ENCODE results near the gene DPP9. TPM values are rescaled to one million over a fixed set of nuclear protein-coding genes. Genes with fewer than 3 reads are reported as not detected.
"Not testable (repeated sequence)": the region's sequence is repeated elsewhere in the genome, so short reads cannot be mapped to it uniquely, and the experiment has no call there.

Gene DPP9
- 10 to 100 TPM; 89.0 to 92.1 TPM for total RNA-seq

- ChIA-PET CTCF (interaction anchor here (2.8 kb wide), 1 partner anchor 67 kb away, joined by 32 read pairs; the partner anchor contains the start of gene FEM1A), POLR2A (interaction anchor here (0.6 to 1.0 kb wide), 2 partner anchors 67 to 73 kb away, joined by 9 to 10 read pairs; partner anchors contain the start of gene FEM1A)
Observed at GRCh38 chr19:4723595-4724514, at the start of gene DPP9. TSS of gene DPP9 (minus strand) at chr19:4723842. CDS start at chr19:4719906, 3,936 bp downstream.

GRCh38 chr19:4773047-4773640, 49.5 kb upstream of the DPP9 start:
- CTCF ChIA-PET = no interaction called here
- POLR2A ChIA-PET = no interaction called here

GRCh38 chr19:4772566-4772965, 48.9 kb upstream of the DPP9 start:
- ChIA-PET POLR2A (no interaction called here), CTCF (no interaction called here)

GRCh38 chr19:4768934-4769777, 45.5 kb upstream of the DPP9 start:
- POLR2A ChIA-PET = interaction anchor here (0.6 kb wide), 1 partner anchor 1019 kb away, joined by 4 read pairs; no protein-coding TSS in a partner anchor
- CTCF ChIA-PET = interaction anchor here (0.6 to 1.5 kb wide), 5 partner anchors 10 to 447 kb away, joined by 3 to 6 read pairs (median 3); no protein-coding TSS in a partner anchor

- ChIA-PET CTCF (interaction anchor here (0.6 to 2.3 kb wide), 2 partner anchors 27 to 1105 kb away, joined by 5 to 7 read pairs; partner anchors contain the start of gene FEM1A), POLR2A (no interaction called here)
Observed at GRCh38 chr19:4764393-4764660, 40.7 kb upstream of the DPP9 start.

- ChIA-PET CTCF (no interaction called here), POLR2A (no interaction called here)
Observed at GRCh38 chr19:4763021-4763420, 39.4 kb upstream of the DPP9 start.

- POLR2A ChIA-PET = no interaction called here
Observed at GRCh38 chr19:4760285-4760650, 36.6 kb upstream of the DPP9 start.

GRCh38 chr19:4759388-4760284, 36.0 kb upstream of the DPP9 start:
- ChIA-PET CTCF (interaction anchor here (1.0 to 1.6 kb wide), 3 partner anchors 10 to 31 kb away, joined by 3 to 4 read pairs (median 3); no protein-coding TSS in a partner anchor), POLR2A (no interaction called here)

More at GRCh38 chr19:4760285-4760650, 36.6 kb upstream of the DPP9 start:
- CTCF ChIA-PET = interaction anchor here (1.5 to 1.6 kb wide), 2 partner anchors 9 to 31 kb away, joined by 3 to 4 read pairs; no protein-coding TSS in a partner anchor

GRCh38 chr19:4758659-4759058, 35.0 kb upstream of the DPP9 start:
- POLR2A ChIA-PET = no interaction called here
- CTCF ChIA-PET = interaction anchor here (0.5 to 1.6 kb wide), 4 partner anchors 8 to 32 kb away, joined by 3 to 4 read pairs (median 3); no protein-coding TSS in a partner anchor

GRCh38 chr19:4758082-4758481, 34.4 kb upstream of the DPP9 start:
- CTCF ChIA-PET = no interaction called here
- POLR2A ChIA-PET = no interaction called here

GRCh38 chr19:4755459-4755858, 31.8 kb upstream of the DPP9 start:
- CTCF ChIA-PET = no interaction called here
- POLR2A ChIA-PET = no interaction called here

- POLR2A ChIA-PET = no interaction called here
- CTCF ChIA-PET = interaction anchor here (0.6 kb wide), 1 partner anchor 183 kb away, joined by 4 read pairs; no protein-coding TSS in a partner anchor
Observed at GRCh38 chr19:4754248-4754647, 30.6 kb upstream of the DPP9 start.

- POLR2A ChIA-PET = no interaction called here
- CTCF ChIA-PET = interaction anchor here (0.7 to 1.0 kb wide), 2 partner anchors 9 to 20 kb away, joined by 3 to 6 read pairs; no protein-coding TSS in a partner anchor
Observed at GRCh38 chr19:4749870-4750590, 26.4 kb upstream of the DPP9 start.

- POLR2A ChIA-PET = no interaction called here
Observed at GRCh38 chr19:4748589-4748988, 24.9 kb upstream of the DPP9 start.

GRCh38 chr19:4748185-4748584, 24.5 kb upstream of the DPP9 start:
- CTCF ChIA-PET = interaction anchor here (0.7 kb wide), 1 partner anchor 1155 kb away, joined by 3 read pairs; no protein-coding TSS in a partner anchor

More at GRCh38 chr19:4748589-4748988, 24.9 kb upstream of the DPP9 start:
- CTCF ChIA-PET = interaction anchor here (0.7 kb wide), 1 partner anchor 1156 kb away, joined by 3 read pairs; no protein-coding TSS in a partner anchor

GRCh38 chr19:4745986-4746385, 22.3 kb upstream of the DPP9 start:
- POLR2A ChIA-PET = no interaction called here
- CTCF ChIA-PET = interaction anchor here (0.6 to 1.1 kb wide), 2 partner anchors 37 to 45 kb away, joined by 3 to 4 read pairs; no protein-coding TSS in a partner anchor

More at GRCh38 chr19:4748185-4748584, 24.5 kb upstream of the DPP9 start:
- POLR2A ChIA-PET = no interaction called here

GRCh38 chr19:4745175-4745574, 21.5 kb upstream of the DPP9 start:
- POLR2A ChIA-PET = not testable (repeated sequence)
- CTCF ChIA-PET = interaction anchor here (0.6 to 1.1 kb wide), 3 partner anchors 12 to 45 kb away, joined by 3 to 4 read pairs (median 3); no protein-coding TSS in a partner anchor

All from activated CD8-positive, alpha-beta memory T cell treated with anti-CD3 and anti-CD28 coated beads for 36 hours (primary cell).